HepG2 (cell line): ENCODE measurements around the gene LGALS1. TPM values are rescaled to one million over a fixed set of nuclear protein-coding genes. Genes with fewer than 3 reads are reported as not detected.

Experiments used
- AHR ChIP-seq: IDR thresholded peaks from 2 replicates; pipeline ENCODE4 v1.6.1; 2018; ENCODE audit warnings: missing genetic modification reagents, missing compliant biosample characterization
- ARNTL ChIP-seq: sonication (generic); formaldehyde crosslinking; IDR thresholded peaks from 2 replicates; pipeline ENCODE4 v1.4.0; 2020; ENCODE audit warnings: mild to moderate bottlenecking, missing genetic modification reagents
- GPN1 ChIP-seq: sonication (generic); formaldehyde crosslinking; IDR thresholded peaks from 2 replicates; pipeline ENCODE4 v1.5.1; 2020; ENCODE audit warnings: missing genetic modification reagents, borderline replicate concordance
- GTF3A ChIP-seq: sonication (generic); formaldehyde crosslinking; conservative IDR thresholded peaks from 2 replicates; pipeline ENCODE4 v1.4.0; 2020; ENCODE audit warnings: mild to moderate bottlenecking, missing genetic modification reagents
- HOXA3 ChIP-seq: sonication (generic); formaldehyde crosslinking; IDR thresholded peaks from 2 replicates; pipeline ENCODE4 v1.5.0; 2020; ENCODE audit warnings: missing genetic modification reagents
- KDM5A ChIP-seq: fragments of 200-600 bp; sonication (generic); IDR thresholded peaks from 2 replicates; pipeline ENCODE4 v1.7.0; 2018; ENCODE audit warnings: antibody characterized with exemption, mild to moderate bottlenecking, low read length, borderline replicate concordance
- MLLT10 ChIP-seq: sonication (generic); formaldehyde crosslinking; IDR thresholded peaks from 2 replicates; pipeline ENCODE4 v1.4.0; 2020; ENCODE audit warnings: missing genetic modification reagents
- MXD1 ChIP-seq: sonication (generic); formaldehyde crosslinking; IDR thresholded peaks from 2 replicates; pipeline ENCODE4 v1.4.0; 2020; ENCODE audit warnings: mild to moderate bottlenecking, missing genetic modification reagents
- NFE2 ChIP-seq: sonication (generic); formaldehyde crosslinking; IDR thresholded peaks from 2 replicates; pipeline ENCODE4 v1.4.0; 2020; ENCODE audit warnings: missing genetic modification reagents
- PRMT3 ChIP-seq: sonication (generic); formaldehyde crosslinking; IDR thresholded peaks from 2 replicates; pipeline ENCODE4 v1.8.1; 2022; ENCODE audit warnings: low read depth, mild to moderate bottlenecking, moderate library complexity, missing genetic modification reagents, borderline replicate concordance
- RFXAP ChIP-seq: sonication (generic); formaldehyde crosslinking; IDR thresholded peaks from 2 replicates; pipeline ENCODE4 v1.4.0; 2020; ENCODE audit warnings: missing genetic modification reagents, borderline replicate concordance
- SIN3B ChIP-seq: fragments of 150-350 bp; IDR thresholded peaks from 2 replicates; pipeline ENCODE4 v1.6.1; 2014; ENCODE audit warnings: low read length
- SRSF9 ChIP-seq: fragments of 200-400 bp; formaldehyde crosslinking; IDR thresholded peaks from 2 replicates; pipeline ENCODE4 v1.6.1; 2018; ENCODE audit warnings: borderline replicate concordance, mild to moderate bottlenecking, low read depth, low read length; ENCODE audit not compliant: insufficient read depth, poor library complexity, severe bottlenecking
- TBX2 ChIP-seq: sonication (generic); formaldehyde crosslinking; IDR thresholded peaks from 2 replicates; pipeline ENCODE4 v1.5.0; 2020; ENCODE audit warnings: missing genetic modification reagents, mild to moderate bottlenecking, borderline replicate concordance
- ZNF124 ChIP-seq: sonication (generic); formaldehyde crosslinking; IDR thresholded peaks from 2 replicates; pipeline ENCODE4 v1.4.0; 2020; ENCODE audit warnings: missing genetic modification reagents
- ZNF224 ChIP-seq: sonication (generic); formaldehyde crosslinking; IDR thresholded peaks from 2 replicates; pipeline ENCODE4 v1.5.0; 2020; ENCODE audit warnings: mild to moderate bottlenecking, missing genetic modification reagents
- ZNF335 ChIP-seq: sonication (generic); formaldehyde crosslinking; IDR thresholded peaks from 2 replicates; pipeline ENCODE4 v1.4.0; 2020; ENCODE audit warnings: missing genetic modification reagents
- ZNF510 ChIP-seq: sonication (generic); formaldehyde crosslinking; IDR thresholded peaks from 2 replicates; pipeline ENCODE4 v1.4.0; 2020; ENCODE audit warnings: low read depth, mild to moderate bottlenecking, missing genetic modification reagents
- ZNF75D ChIP-seq: sonication (generic); formaldehyde crosslinking; IDR thresholded peaks from 2 replicates; pipeline ENCODE4 v1.8.1; 2023; ENCODE audit warnings: missing genetic modification reagents, mild to moderate bottlenecking, borderline replicate concordance
- ZNF780A ChIP-seq: sonication (generic); formaldehyde crosslinking; IDR thresholded peaks from 2 replicates; pipeline ENCODE4 v1.8.0; 2022; ENCODE audit warnings: mild to moderate bottlenecking, missing genetic modification reagents, moderate library complexity
- polyA plus RNA-seq, 8 experiments: library from polyadenylated mRNA; depleted of rRNA in 3 of 8; stranded (reverse) in 7 of 8; unstranded in 1 of 8; fragments of >200 nt; fragmentation: Illumina TruSeq in 4 of 8; extraction: Trizol in 4 of 8; gene quantifications; 2 replicates each; pipeline versions ENCODE4 v1.2.1 to v1.2.3, GENCODE V29; 2011 to 2016; ENCODE audit warnings: low read depth in 4 of 8, missing spikeins in 1 of 8, mixed read lengths in 1 of 8; ENCODE audit not compliant: insufficient read depth in 1 of 8
- total RNA-seq, 5 experiments: library from RNA; depleted of rRNA; stranded (reverse); fragments of >200 nt; fragmentation: Illumina TruSeq; extraction: Trizol; gene quantifications; 2 replicates each; pipeline ENCODE4 v1.2.3, GENCODE V29; 2016; ENCODE audit warnings: low read depth in 1 of 5
- TF ChIP-seq, protein P1 (sequence below): sonication (generic); formaldehyde crosslinking; IDR thresholded peaks from 2 replicates; pipeline ENCODE4 v1.5.1; 2020; ENCODE audit warnings: missing genetic modification reagents, mild to moderate bottlenecking, borderline replicate concordance
- TF ChIP-seq, protein P2 (sequence below): sonication (generic); formaldehyde crosslinking; IDR thresholded peaks from 2 replicates; pipeline ENCODE4 v1.5.0; 2020; ENCODE audit warnings: missing genetic modification reagents, mild to moderate bottlenecking, borderline replicate concordance
- TF ChIP-seq, protein P3 (sequence below): sonication (generic); formaldehyde crosslinking; IDR thresholded peaks from 2 replicates; pipeline ENCODE4 v1.4.0; 2020; ENCODE audit warnings: missing genetic modification reagents, borderline replicate concordance

The LGALS1 gene
- total and polyA plus RNA-seq, 2 of the 13 experiments (the other 11 are each of a cell fraction or from before 2014, with no cell fraction given), result 103 to 858 TPM

GRCh38 chr22:37674951-37675929, at the start of gene LGALS1 (continued):
- TF ChIP-seq ZNF510 (CRISPR knock-in tag) (peak; percentile 38; the same call in 1 of the 2 replicates), ZNF75D (CRISPR knock-in tag) (no peak), MLLT10 (CRISPR knock-in tag) (no peak), SIN3B (no peak), AHR (CRISPR knock-in tag) (no peak), ZNF780A (CRISPR knock-in tag) (no peak), SRSF9 (no peak), RFXAP (CRISPR knock-in tag) (no peak), GTF3A (CRISPR knock-in tag) (no peak), GPN1 (CRISPR knock-in tag) (no peak), ZNF335 (CRISPR knock-in tag) (no peak), ARNTL (CRISPR knock-in tag) (no peak), HOXA3 (no peak), ZNF224 (CRISPR knock-in tag) (no peak), NFE2 (CRISPR knock-in tag) (no peak), PRMT3 (CRISPR knock-in tag) (no peak), MXD1 (0 out of 2 replicates have a peak, but pooled peaks have one; percentile 31), TBX2 (peak; percentile 66), KDM5A (peak; percentile 40; the same call in 1 of the 2 replicates), ZNF124 (CRISPR knock-in tag) (no peak)
- TF ChIP-seq, protein P1, sequence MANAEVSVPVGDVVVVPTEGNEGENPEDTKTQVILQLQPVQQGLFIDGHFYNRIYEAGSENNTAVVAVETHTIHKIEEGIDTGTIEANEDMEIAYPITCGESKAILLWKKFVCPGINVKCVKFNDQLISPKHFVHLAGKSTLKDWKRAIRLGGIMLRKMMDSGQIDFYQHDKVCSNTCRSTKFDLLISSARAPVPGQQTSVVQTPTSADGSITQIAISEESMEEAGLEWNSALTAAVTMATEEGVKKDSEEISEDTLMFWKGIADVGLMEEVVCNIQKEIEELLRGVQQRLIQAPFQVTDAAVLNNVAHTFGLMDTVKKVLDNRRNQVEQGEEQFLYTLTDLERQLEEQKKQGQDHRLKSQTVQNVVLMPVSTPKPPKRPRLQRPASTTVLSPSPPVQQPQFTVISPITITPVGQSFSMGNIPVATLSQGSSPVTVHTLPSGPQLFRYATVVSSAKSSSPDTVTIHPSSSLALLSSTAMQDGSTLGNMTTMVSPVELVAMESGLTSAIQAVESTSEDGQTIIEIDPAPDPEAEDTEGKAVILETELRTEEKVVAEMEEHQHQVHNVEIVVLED (CRISPR knock-in tag), result no peak; the same call in 1 of the 2 replicates
- TF ChIP-seq, protein P2, sequence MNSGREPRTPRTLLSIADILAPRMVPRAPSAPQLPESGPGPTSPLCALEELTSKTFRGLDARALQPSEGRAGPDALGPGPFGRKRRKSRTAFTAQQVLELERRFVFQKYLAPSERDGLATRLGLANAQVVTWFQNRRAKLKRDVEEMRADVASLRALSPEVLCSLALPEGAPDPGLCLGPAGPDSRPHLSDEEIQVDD (CRISPR knock-in tag), result no peak
- TF ChIP-seq, protein P3, sequence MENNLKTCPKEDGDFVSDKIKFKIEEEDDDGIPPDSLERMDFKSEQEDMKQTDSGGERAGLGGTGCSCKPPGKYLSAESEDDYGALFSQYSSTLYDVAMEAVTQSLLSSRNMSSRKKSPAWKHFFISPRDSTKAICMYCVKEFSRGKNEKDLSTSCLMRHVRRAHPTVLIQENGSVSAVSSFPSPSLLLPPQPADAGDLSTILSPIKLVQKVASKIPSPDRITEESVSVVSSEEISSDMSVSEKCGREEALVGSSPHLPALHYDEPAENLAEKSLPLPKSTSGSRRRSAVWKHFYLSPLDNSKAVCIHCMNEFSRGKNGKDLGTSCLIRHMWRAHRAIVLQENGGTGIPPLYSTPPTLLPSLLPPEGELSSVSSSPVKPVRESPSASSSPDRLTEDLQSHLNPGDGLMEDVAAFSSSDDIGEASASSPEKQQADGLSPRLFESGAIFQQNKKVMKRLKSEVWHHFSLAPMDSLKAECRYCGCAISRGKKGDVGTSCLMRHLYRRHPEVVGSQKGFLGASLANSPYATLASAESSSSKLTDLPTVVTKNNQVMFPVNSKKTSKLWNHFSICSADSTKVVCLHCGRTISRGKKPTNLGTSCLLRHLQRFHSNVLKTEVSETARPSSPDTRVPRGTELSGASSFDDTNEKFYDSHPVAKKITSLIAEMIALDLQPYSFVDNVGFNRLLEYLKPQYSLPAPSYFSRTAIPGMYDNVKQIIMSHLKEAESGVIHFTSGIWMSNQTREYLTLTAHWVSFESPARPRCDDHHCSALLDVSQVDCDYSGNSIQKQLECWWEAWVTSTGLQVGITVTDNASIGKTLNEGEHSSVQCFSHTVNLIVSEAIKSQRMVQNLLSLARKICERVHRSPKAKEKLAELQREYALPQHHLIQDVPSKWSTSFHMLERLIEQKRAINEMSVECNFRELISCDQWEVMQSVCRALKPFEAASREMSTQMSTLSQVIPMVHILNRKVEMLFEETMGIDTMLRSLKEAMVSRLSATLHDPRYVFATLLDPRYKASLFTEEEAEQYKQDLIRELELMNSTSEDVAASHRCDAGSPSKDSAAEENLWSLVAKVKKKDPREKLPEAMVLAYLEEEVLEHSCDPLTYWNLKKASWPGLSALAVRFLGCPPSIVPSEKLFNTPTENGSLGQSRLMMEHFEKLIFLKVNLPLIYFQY (CRISPR knock-in tag), result peak; percentile 72; the same call in 1 of the 2 replicates
